HL-60 (cell line): ENCODE data around the gene LRRC7.

ENCODE experiments used
- DNase-seq, 2 experiments: peaks; one replicate each; pipeline ENCODE4 v3.0.0-alpha.2; 2010 to 2020; ENCODE audit warnings: low read depth in 1 of 2, low spot score in 1 of 2
- H3K27ac ChIP-seq: fragments of 250-450 bp; sonication (Bioruptor Pico); replicated peaks from 2 replicates; pipeline ENCODE4 v1.5.1; 2020; ENCODE audit warnings: mild to moderate bottlenecking, moderate library complexity
- H3K27me3 ChIP-seq: fragments of 250-450 bp; sonication (Bioruptor Pico); 2 replicates; pipeline ENCODE4 v1.5.1; 2021; ENCODE audit warnings: mild to moderate bottlenecking, moderate library complexity; ENCODE audit not compliant: insufficient read depth, poor library complexity, severe bottlenecking
- H3K4me3 ChIP-seq: replicated peaks from 2 replicates; pipeline ENCODE4 v1.5.1; 2011; ENCODE audit warnings: mild to moderate bottlenecking, control low read depth, low read length; ENCODE audit not compliant: insufficient read depth
- GABPA ChIP-seq: IDR thresholded peaks from 2 replicates; pipeline ENCODE4 v1.6.1; 2012; ENCODE audit warnings: low read depth
- POLR2AphosphoS5 ChIP-seq: IDR thresholded peaks from 2 replicates; pipeline ENCODE4 v1.6.1; 2012; ENCODE audit warnings: low read depth
- SPI1 ChIP-seq: IDR thresholded peaks from 2 replicates; pipeline ENCODE4 v1.6.1; 2012; ENCODE audit warnings: low read depth, mild to moderate bottlenecking, borderline replicate concordance
- TF ChIP-seq, protein P1 (sequence below): IDR thresholded peaks from 2 replicates; pipeline ENCODE4 v1.6.1; 2012; ENCODE audit warnings: low read depth; ENCODE audit not compliant: insufficient replicate concordance
- TF ChIP-seq, protein P2 (sequence below): IDR thresholded peaks from one replicate; pipeline ENCODE4 v1.5.1; 2011; ENCODE audit warnings: low read length, control low read depth, inconsistent platforms; ENCODE audit not compliant: insufficient read depth

LRRC7 gene

DNA sequence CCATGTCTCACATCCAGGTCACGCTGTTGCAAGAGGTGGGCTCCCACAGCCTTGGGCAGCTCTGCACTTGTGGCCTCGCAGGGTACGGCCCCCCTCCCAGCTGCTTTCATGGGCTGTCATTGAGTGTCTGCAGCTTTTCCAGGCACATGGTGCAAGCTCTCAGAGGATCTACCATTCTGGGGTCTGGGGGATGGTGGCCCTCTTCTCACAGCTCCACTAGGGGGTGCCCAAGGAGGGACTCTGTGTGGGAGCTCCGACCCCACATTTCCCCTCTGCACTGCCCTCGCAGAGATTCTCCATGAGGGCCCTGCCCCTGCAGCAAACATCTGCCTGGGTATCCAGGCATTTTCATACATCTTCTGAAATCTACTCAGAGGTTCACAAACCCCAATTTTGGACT is 219.4 kb downstream of the LRRC7 start:
- no peaks in the 10 kb centered on the region for H3K27me3 ChIP-seq
- no peak for DNase-seq
- H3K27ac ChIP-seq, result no peak overlapping the region
- TF ChIP-seq POLR2AphosphoS5, result no peak
- TF ChIP-seq GABPA, result no peak
- no peak for TF ChIP-seq SPI1
- TF ChIP-seq, protein P1, sequence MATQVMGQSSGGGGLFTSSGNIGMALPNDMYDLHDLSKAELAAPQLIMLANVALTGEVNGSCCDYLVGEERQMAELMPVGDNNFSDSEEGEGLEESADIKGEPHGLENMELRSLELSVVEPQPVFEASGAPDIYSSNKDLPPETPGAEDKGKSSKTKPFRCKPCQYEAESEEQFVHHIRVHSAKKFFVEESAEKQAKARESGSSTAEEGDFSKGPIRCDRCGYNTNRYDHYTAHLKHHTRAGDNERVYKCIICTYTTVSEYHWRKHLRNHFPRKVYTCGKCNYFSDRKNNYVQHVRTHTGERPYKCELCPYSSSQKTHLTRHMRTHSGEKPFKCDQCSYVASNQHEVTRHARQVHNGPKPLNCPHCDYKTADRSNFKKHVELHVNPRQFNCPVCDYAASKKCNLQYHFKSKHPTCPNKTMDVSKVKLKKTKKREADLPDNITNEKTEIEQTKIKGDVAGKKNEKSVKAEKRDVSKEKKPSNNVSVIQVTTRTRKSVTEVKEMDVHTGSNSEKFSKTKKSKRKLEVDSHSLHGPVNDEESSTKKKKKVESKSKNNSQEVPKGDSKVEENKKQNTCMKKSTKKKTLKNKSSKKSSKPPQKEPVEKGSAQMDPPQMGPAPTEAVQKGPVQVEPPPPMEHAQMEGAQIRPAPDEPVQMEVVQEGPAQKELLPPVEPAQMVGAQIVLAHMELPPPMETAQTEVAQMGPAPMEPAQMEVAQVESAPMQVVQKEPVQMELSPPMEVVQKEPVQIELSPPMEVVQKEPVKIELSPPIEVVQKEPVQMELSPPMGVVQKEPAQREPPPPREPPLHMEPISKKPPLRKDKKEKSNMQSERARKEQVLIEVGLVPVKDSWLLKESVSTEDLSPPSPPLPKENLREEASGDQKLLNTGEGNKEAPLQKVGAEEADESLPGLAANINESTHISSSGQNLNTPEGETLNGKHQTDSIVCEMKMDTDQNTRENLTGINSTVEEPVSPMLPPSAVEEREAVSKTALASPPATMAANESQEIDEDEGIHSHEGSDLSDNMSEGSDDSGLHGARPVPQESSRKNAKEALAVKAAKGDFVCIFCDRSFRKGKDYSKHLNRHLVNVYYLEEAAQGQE, result no peak
- TF ChIP-seq, protein P2, sequence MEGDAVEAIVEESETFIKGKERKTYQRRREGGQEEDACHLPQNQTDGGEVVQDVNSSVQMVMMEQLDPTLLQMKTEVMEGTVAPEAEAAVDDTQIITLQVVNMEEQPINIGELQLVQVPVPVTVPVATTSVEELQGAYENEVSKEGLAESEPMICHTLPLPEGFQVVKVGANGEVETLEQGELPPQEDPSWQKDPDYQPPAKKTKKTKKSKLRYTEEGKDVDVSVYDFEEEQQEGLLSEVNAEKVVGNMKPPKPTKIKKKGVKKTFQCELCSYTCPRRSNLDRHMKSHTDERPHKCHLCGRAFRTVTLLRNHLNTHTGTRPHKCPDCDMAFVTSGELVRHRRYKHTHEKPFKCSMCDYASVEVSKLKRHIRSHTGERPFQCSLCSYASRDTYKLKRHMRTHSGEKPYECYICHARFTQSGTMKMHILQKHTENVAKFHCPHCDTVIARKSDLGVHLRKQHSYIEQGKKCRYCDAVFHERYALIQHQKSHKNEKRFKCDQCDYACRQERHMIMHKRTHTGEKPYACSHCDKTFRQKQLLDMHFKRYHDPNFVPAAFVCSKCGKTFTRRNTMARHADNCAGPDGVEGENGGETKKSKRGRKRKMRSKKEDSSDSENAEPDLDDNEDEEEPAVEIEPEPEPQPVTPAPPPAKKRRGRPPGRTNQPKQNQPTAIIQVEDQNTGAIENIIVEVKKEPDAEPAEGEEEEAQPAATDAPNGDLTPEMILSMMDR, result no peak
- no peak overlapping the region for H3K4me3 ChIP-seq

DNA sequence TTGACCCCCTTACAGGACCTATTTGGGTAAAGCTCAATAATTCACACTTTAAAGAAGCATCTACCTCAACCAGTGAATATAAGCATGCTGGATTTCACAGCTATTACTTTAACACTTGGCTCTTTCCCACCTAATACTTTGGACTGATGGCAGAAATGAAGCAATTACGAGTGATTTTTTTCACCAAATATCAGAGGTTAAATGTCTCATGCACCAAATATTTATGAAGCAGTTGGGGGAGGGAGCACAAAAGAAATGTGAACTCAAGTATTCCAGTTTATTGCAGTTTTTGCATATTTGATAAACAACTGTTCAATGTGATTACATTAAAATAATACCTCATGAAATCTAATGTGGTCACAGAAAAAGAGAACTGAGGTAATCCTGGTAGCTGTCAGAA is 223.6 kb downstream of the LRRC7 start:
- no peak for DNase-seq
- TF ChIP-seq SPI1 (no peak), GABPA (no peak), POLR2AphosphoS5 (no peak)
- TF ChIP-seq, protein P2, result no peak
- TF ChIP-seq, protein P1, result no peak
- Histone ChIP-seq H3K4me3 (no peak overlapping the region), H3K27ac (no peak overlapping the region), H3K27me3 (no peaks in the 10 kb centered on the region)

DNA sequence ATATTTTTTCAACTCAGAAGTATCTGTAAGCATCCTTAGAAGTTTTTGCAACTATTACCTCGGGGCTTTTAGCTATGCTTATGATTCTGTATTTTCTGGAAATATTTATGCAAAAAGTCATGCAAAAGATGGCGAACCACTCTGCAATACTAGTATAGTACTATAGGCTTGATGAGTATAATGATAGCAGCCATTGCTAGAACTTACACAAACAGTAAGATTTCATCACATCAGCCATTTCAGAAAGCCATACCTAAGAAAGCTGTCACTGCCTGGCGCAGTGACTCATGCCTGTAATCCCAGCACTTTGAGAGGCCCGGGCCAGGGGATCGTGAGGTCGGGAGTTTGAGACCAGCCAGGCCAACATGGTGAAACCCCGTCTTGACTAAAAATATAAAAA is 227.1 kb downstream of the LRRC7 start:
- Histone ChIP-seq H3K4me3 (no peak overlapping the region), H3K27ac (no peak overlapping the region), H3K27me3 (no peaks in the 10 kb centered on the region)
- TF ChIP-seq GABPA (no peak), POLR2AphosphoS5 (no peak), SPI1 (no peak)
- TF ChIP-seq, protein P2, result no peak
- TF ChIP-seq, protein P1, result no peak
- DNase-seq, result no peak
